GM21717 (cell line): Measurements from ENCODE around the gene C3orf62.

Experiments
- ATAC-seq: cut with Tn5 transposase; IDR thresholded peaks from one replicate; pipeline ENCODE4 v1.9.1; 2021; ENCODE audit warnings: mild to moderate bottlenecking, moderate library complexity; ENCODE audit not compliant: unreplicated experiment

C3orf62 gene

GRCh38 chr3:49276475-49277382 is at the start of gene C3orf62:
TSS of gene C3orf62 (minus strand) at chr3:49277232. CDS start at chr3:49276872, 360 bp downstream.
- no peak for ATAC-seq

- no peak for ATAC-seq
Observed at GRCh38 chr3:49324768-49325167, 47.7 kb upstream of the C3orf62 start.

GRCh38 chr3:49316696-49317457 is 39.8 kb upstream of the C3orf62 start:
- ATAC-seq = no peak

GRCh38 chr3:49313896-49314688 is 37.1 kb upstream of the C3orf62 start:
- ATAC-seq = no peak

GRCh38 chr3:49311283-49311682 is 34.3 kb upstream of the C3orf62 start:
- ATAC-seq = no peak

- no peak for ATAC-seq
Observed at GRCh38 chr3:49310677-49311076, 33.6 kb upstream of the C3orf62 start.

- ATAC-seq = no peak
Observed at GRCh38 chr3:49305608-49306007, 28.6 kb upstream of the C3orf62 start.

- ATAC-seq = no peak
Observed at GRCh38 chr3:49302613-49303012, 25.6 kb upstream of the C3orf62 start.

- no peak for ATAC-seq
Observed at GRCh38 chr3:49300595-49300994, 23.6 kb upstream of the C3orf62 start.

- no peak for ATAC-seq
Observed at GRCh38 chr3:49298511-49298910, 21.5 kb upstream of the C3orf62 start.

GRCh38 chr3:49296781-49297411 is 19.9 kb upstream of the C3orf62 start:
- ATAC-seq = no peak

GRCh38 chr3:49295489-49296058 is 18.5 kb upstream of the C3orf62 start:
- ATAC-seq = no peak

GRCh38 chr3:49294343-49294742 is 17.3 kb upstream of the C3orf62 start:
- ATAC-seq = no peak

- no peak for ATAC-seq
Observed at GRCh38 chr3:49283997-49284396, 7.0 kb upstream of the C3orf62 start.

- ATAC-seq = no peak
Observed at GRCh38 chr3:49279376-49279775, 2.3 kb upstream of the C3orf62 start.

- ATAC-seq = no peak
Observed at GRCh38 chr3:49278548-49278947, 1.5 kb upstream of the C3orf62 start.

GRCh38 chr3:49277383-49277775 is 347 bp upstream of the C3orf62 start:
- no peak for ATAC-seq

- no peak for ATAC-seq
Observed at GRCh38 chr3:49273825-49274532, 3.1 kb downstream of the C3orf62 start.

GRCh38 chr3:49271047-49271446 is 6.0 kb downstream of the C3orf62 start:
- no peak for ATAC-seq

GRCh38 chr3:49270156-49270500 is 6.9 kb downstream of the C3orf62 start:
- ATAC-seq = no peak
